GM18909 (cell line): ENCODE data around the gene MSI2.

ENCODE experiments used
- ATAC-seq: cut with Tn5 transposase; IDR thresholded peaks from one replicate; pipeline ENCODE4 v1.9.1; 2021; ENCODE audit warnings: mild to moderate bottlenecking; ENCODE audit not compliant: unreplicated experiment, poor library complexity

MSI2 gene

DNA sequence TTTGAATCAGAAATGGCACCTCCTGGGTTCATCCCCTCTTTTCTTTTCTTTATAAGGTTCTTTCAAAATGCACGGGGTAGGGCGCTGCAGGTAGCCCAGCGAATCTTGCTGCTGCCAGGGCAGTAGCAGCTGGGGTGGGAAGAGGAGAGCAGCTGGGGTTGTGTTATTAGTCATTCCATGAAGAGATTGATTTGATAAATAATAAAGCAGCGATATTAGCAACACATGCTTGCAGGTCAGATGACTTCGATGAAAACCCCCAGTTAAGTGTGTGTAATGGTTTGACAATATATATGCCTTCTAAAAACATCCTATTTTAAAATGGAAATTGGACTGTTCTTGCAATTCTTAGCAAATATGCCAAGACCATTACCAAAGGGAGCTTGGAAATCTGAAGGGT lies 288.1 kb downstream of the MSI2 start:
- no peak for ATAC-seq

DNA sequence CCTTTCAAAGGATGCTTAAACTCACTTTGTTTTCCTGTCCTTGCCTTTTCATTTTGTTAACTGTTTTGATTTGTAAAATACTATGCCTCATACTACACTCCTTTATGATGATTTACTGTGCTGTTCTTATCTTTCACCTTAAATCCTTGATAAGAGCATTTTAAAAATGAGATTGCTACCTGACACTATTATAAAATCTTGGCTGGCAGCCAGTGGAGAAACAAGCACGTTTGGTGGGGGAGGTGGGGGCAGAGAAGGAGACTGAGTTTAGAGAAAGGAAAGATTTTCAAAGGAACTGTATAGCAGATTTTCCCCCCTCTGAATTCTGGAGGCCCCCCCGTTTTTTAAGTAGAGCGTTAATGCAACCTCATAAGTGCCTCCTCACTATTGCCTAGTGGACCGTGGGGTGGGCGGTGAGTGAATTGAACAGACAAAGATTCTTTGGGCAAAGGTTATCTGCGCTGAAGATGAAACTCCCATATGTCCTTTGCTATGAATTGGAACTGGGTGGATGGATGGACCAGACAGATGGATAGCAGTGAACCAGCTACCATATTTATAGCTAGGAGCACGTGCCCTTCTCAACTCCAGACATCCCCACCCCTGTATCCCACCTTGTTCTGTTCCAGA lies 288.6 kb downstream of the MSI2 start:
- ATAC-seq = no peak

DNA sequence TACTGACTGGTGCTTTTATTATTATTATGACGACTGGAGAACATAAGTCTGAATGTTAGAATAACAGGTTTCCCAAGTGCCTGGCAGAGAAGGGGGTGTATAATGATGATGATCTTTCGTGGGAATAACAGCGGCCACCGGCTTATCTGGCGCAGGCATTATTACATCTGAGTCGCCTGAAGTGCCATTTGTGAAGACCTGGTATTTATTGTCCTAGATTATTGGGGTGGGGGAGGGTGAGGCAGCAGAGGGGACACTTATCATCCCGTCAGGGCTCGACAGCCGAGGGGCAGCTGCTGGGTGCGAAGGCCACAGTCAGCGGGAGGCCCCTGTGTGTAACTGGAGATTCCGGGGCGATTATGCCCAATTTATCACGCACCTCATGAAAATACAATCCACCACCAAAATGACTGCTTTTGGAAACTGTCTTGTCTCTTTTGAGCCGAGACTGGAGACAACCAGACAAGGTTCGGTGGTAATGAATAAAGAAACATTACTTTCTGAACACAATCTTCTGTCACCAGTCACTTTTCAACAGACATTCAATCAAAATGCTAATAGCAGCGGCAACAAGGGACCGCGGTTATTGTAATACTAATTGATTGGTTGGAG lies 289.5 kb downstream of the MSI2 start:
- no peak for ATAC-seq

DNA sequence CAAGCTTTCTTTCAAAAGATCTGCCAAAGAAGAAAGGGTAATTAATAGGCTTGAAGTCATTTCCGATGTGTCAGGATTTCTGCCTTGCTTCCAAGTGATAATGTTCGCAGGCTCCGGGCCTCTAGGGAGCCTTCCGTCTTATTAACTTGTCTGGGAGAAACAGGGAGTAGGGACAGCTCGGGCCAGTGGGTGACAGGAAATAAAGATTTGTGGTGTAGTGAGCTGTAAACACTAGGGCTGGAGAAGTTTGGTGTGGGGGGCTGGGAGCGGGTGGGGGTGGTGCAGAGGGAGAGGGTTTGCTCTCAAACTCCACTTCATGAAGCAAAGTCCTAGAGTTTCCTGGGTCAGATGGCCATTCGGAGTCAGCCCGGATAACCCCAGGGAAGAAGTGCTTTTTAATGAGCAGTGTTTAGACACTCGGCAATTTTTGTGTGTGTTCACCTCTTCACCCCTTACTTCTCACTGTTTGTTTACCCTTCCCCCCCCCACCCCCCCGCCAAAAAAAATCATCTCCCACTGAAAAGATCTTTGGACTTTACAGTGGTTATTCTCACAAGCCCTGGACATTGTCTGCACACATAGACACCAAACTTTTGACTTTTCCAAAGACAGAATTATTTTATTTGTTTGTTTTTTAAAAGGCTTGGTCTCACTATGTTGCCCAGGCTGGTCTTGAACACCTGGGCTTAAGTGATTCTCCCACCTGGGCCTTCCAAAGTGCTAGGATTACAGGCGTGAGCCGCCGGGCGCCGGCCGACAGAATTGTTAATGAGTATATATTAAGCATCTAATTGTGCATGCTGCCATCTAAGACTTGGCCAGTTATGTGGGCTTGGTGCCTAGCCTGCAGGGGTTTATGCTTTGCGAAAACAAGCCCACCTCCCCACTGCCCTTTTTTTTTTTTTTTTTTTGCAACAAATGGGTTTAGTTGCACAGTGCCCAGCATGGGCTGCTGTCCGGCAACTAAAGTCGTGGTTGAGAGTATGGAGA lies 292.4 kb downstream of the MSI2 start:
- no peak for ATAC-seq

DNA sequence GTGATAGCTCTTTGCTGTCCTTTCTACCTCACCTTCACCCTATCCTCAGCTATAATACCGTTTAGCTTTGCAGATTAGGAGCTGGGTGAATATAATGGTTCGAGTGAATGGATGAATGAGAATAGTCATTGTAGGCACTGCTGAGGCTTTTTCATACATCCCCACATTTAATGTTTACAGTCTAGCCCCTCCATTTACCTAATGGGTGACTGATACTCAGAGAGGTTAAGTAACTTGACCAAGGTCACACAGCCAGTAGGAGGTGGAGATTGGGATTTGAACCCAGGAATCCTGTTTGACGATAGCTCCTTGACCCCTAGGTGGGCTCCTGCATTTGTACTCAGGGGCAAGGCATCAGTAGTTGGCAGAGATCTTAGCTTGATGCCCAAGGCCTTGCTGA lies 293.1 kb downstream of the MSI2 start:
- no peak for ATAC-seq

DNA sequence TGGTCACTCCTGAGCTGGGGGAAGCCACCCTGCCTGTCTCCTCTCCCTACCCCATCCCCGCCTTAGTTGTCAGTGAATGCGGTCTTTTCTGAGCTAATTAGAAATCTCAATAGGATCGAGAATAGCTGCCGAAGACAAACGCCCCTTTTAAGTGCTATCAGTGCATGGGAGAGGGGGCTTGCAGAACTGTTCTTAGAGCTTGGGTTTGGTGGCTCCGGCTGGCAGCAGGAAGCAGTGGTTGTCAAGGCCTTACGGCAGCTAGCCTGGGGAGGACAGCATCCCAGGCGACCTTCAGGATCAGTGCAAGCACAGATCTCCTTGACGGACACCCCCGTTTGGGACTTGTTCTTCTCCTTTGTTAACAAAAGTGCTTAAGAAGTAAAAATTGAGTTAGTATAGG lies 293.7 kb downstream of the MSI2 start:
- no peak for ATAC-seq

DNA sequence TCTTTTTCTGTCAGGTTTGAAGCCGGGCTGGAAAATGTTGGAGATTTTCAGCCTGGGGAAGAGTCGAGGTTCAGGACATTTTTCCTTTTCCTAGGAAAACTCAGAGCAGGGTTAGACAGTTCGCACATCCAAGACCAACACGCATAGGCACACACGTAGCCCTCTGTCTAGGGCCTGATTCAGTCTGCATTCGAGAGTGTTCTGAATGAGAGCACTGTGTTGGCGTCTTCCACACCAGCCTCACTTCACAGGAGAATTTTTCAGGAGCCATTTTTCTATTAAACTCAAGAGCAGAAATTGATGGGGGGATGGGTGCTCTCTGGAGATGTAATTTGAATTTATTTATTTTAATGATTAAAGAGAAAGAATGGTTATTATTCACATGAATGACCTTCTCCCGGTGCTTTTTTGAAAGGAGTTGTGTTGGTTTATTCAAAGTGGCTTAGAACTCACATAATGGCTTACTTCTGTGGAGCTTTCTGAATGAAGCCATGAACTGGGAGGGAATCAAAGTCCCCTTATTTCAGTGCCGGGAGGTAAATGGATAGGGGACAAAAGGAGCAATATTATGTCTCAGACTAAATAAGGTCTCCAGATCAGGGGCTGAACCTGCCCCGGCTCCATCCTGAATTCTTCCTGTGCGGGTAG lies 294.5 kb downstream of the MSI2 start:
- no peak for ATAC-seq

DNA sequence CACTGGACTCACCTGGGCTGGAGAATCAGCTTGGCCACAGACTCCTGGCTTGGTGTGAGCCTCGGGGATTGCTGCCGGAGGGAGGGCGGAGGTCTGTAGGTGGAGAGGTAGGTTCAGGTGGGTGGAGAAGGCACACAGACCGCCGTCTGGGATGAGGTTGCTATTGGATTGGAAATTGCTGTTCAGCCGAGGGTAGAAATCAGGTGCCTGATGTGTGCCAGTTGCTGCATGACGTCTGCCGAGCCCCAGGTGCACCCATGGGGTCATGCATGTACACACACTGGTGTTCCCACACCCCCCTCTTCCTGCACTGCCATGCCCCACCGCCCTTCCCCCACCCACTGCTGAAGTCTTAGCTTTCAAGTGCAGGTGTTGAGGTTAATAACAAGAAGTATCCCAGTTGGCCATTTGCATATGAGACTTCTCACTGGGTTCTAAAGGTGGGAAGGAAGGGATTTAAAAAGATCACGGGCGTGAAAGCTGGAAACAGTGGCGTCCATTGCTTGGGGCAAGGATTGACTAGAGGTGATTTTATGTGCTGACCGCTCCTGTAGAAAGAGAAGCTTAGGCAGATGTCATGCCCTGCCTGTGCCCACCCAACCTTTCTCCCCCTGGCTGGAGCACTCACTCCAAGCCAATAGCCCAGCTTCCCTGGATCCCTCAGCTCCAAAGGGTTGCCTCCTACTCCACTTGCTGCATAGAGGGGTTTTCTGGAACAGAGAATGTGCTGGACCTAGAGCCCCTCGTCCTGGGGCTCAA lies 295.2 kb downstream of the MSI2 start:
- peak; percentile 66 for ATAC-seq

DNA sequence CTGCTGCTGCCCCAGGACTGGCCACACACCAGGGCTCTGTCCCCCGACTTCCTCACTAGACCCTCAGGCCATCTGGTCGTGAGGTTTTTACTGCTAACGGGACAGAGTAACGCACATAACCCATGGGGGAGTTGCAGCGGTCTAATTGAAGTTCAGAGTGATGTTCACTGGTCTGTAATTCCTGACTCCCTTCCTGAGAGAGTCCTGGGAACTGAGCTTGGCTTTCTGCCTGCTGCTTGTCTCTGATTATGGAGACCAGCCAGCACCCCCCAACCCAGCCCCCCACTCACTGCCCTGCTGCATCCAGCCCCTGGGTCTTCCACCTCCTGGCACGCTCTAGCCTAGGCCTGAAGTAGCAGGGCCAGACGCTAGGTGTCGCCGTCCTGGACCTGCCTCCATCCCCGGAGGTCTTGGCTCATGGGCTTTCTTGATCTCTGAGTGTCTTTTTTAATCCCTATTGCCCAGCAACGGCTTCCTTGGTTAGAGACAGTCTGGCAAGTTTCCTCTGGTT lies 295.8 kb downstream of the MSI2 start:
- ATAC-seq = peak; percentile 50

DNA sequence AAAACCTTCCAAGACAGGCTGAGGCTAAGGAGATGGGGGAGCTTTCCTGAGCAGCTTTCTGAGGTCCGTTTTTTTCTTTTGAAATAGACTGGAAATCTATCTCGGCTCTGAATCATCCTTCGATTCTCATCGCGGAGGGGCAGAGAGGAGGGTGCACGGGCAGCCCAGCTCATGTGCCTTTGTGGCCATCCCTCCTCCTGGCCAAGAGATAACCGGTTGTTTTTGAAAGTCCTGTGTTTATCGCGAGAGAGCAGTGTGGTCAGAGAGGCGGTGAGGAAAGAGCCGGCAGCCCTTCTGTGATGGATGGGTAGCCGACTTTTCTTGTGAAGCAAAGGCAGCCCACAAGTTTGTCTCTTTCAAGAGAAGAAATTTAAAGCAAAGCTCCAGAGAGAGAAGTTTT lies 297.2 kb downstream of the MSI2 start:
- no peak for ATAC-seq

DNA sequence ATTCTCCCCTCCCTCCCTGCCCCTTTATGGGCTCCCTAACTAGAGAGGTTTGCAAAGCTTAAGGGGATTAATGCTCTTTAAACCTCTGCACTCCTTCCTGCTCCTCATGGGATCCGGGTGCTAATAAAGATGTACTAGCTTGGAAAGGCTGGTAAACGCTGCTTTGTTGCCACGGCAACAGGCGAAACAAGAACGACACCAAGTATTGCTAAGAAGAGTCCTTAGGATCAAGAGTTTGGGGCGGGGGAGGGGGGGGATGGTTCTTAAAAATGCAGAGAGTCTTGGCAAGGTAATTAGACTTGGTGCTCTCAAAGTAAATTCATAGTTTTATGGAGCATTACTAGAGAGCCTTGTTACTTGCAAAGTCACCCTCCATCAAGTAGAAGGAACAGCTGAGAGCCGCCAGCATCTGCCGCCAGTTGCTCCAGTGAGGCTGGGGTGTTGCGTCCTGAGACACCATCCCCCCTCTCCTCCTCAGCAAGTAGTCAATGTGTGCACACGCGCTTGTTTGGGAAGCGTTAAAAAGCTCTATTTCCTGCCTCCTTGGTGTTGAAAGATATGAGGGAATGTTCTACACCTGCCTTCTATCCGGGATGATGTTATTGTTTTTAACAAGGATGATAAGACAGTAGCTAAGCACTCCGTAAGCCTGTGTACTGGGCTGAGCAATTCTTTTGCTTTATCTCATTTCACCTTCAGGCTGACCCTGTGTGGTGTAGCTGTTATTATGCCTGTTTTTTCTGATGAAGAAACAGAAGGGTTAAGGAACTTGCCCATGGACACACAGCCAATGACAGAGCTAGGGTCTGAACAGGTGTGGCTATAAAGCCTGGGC lies 297.9 kb downstream of the MSI2 start:
- ATAC-seq = no peak

DNA sequence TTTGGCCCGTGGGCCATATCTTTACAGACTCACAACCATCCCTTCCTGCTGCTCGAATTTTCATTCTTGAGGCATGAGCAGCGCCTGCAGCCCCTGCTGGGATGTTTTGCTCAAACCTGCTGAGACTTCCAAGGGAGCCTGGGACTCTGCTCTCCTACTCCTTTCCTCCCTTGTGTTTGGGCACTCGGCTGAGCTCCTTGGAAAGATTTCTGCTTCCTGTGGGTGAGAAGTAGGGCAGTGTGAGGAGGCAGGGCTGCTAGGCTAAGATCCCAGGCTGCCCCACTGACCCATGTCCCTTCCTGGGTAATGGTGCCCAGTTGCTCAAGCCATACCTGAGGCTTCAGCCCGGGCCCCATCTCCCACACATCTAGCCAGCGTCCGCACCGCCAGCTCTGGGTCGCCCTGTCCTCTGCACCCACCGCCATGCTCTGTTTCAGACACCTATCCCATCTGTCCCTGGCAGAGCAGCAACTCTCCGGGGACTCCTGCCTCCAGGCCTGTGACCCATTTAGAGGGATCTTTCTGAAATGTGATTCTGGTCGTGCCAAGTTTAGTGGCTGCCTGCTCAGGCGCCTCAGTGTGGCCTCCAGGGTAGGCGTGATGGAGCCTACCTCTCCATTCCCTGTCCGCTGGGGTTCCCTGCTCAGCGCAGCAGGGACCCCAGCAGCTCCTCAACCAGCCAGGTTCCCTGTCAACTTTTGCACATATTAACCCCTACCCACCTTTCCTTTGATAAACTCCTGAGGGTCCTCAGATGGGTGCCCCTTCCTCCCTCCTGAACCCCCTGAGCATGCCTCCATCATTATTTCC lies 298.7 kb downstream of the MSI2 start:
- ATAC-seq = no peak

DNA sequence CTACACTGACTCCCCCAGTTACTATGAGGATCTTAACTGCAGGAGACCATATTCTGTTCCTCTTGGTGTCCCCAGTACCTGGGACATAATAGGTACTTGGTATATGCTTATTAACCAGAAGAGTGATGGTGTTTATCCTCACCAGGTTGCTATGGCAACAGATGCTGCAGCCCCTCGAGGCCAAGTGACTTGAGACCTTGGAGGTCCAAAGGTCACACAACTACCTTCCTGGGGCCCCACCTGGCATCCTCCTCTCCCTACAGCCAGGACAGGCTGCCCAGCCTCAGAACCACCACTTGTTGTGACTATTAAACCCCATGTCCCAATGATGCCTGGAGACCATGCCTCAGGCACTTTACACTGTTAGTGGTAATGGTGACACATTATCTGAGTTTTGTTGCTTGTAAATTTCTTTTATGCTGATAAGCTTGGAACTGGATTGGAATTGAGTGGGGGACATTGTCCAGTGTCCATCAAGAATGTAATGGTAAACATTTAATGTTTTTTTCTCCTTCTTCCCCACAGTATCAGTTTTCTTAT lies 299.4 kb downstream of the MSI2 start:
- ATAC-seq = no peak

DNA sequence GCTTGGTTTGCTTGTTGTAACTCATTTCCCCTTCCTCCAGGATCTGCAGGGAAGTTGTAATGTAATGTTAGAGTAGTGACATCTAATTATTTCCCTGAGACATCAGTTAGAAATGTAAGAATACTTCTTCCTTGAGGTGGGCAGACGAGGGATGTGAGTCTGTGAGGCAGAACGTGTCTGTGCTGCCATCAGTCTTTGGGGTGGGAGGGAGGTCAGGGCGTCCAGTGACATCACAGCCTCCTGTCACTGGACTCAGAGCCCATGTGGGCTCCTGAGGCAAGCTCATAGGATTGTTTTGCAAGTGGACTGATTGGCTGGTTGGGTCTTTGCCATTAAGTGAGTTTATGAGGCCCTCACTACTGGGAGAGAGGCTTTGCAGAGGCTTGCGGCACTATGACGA lies 300.0 kb downstream of the MSI2 start:
- ATAC-seq = no peak

DNA sequence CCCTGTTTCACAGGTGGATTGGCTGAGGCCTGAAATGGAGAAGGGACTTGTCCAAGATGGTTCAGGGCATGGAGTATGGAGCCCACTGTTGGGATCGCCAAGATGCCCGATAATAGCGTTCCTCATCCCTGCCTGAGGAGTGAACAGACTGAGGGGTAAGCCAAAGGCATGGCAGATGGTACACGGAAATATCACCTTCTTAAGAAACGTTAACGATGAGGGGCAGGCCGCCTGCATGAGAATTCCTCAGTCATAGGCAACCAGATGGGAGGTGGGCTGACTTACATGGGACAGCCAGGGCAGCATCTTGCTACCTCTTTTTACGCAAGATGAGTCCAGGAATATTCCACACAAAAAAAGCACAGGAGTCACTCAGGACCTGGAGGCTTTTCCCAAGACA lies 300.7 kb downstream of the MSI2 start:
- ATAC-seq = no peak

DNA sequence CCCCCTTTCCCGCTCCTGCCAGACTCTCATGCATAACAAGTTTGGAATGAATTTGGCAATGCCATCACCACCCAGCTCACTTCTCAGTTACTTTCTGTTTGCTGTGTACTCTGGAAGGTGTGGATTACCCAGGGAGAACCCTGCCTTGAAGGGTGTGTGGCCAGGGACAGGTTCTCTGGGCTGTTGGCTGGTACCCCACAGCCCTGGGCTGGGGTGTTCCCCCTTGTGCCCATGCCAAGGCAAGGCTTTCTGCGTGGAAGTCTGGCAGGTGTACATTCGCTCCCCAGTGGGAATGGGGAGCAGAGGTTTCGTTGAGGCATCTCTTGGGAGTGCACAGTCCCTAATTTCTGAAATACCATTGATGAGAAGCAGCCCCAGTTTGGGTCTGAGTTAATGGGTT lies 301.1 kb downstream of the MSI2 start:
- ATAC-seq = no peak

DNA sequence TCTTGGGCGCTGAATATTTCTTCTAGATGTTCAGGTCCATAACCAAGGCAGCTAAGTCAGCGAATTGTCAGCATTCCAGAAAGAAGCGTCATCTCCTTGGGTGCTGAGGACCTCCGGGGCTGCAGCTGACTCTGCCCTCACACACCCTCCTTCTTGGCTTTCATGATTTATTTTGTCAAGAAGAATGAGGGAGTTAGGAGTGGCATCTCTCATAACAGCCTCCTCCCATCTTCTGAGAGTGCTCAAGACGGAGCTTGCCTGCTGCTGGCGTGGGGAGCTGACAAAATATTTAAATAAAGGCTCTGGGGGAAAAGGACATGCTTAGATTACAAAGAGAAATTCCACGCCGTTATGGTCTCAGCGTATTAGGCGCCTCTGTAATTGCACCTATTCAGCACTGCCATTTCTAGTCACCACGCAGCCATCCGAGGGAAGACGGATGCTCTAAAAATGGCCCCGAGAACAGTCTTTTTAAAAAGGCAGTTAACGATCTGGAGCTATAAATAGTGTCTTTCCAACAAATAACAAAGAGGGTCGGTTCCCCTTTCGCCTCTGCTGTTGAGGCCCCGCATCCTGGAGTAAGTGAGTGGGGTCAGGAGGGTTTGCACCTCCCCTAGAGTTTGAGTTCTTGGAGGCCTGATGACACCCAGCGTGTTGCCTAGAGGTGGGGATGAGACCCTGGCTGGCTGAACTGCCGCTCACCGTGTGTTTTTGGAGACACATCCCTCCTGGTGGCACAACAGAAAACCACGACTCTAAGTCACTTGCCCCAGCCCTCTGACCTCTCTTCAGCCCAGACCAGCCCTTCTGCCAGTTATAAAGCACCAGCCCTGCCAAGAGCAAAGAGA lies 301.7 kb downstream of the MSI2 start:
- ATAC-seq = no peak
